ENCODE measurements around the gene GJB5. TPM values are rescaled to one million over a fixed set of nuclear protein-coding genes. Genes with fewer than 3 reads are reported as not detected.
"Not testable (repeated sequence)": the region's sequence is repeated elsewhere in the genome, so short reads cannot be mapped to it uniquely, and the experiment has no call there.

The GJB5 gene
- total RNA-seq, 1 experiment from 2014 or later, result 18.1 TPM

- Histone ChIP-seq H3K27ac (no peak overlapping the region), H4K20me1 (ENCODE audit: insufficient read depth) (no peaks in the 10 kb centered on the region), H3K9me3 (ENCODE audit: insufficient read depth, low read depth) (no peaks in the 10 kb centered on the region), H3K36me3 (ENCODE audit: low read depth) (no peaks in the 10 kb centered on the region), H3K4me2 (no peak overlapping the region), H3F3A (ENCODE audit: insufficient read depth, low read depth) (no peaks in the 10 kb centered on the region), H3K4me1 (replicated peaks; ENCODE audit: insufficient read depth) (no peaks in the 10 kb centered on the region), H3K79me2 (ENCODE audit: low read depth) (no peaks in the 10 kb centered on the region), H3K27me3 (ENCODE audit: insufficient read depth, low read depth) (peaks cover 65% of the 10 kb centered on the region), H3K4me3 (no peak overlapping the region), H3K9me2 (ENCODE audit: insufficient read depth) (no peaks in the 10 kb centered on the region), H2AFZ (no peak overlapping the region)
- TF ChIP-seq, protein P1, sequence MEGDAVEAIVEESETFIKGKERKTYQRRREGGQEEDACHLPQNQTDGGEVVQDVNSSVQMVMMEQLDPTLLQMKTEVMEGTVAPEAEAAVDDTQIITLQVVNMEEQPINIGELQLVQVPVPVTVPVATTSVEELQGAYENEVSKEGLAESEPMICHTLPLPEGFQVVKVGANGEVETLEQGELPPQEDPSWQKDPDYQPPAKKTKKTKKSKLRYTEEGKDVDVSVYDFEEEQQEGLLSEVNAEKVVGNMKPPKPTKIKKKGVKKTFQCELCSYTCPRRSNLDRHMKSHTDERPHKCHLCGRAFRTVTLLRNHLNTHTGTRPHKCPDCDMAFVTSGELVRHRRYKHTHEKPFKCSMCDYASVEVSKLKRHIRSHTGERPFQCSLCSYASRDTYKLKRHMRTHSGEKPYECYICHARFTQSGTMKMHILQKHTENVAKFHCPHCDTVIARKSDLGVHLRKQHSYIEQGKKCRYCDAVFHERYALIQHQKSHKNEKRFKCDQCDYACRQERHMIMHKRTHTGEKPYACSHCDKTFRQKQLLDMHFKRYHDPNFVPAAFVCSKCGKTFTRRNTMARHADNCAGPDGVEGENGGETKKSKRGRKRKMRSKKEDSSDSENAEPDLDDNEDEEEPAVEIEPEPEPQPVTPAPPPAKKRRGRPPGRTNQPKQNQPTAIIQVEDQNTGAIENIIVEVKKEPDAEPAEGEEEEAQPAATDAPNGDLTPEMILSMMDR (conservative IDR thresholded peaks at IDR 0.05), result no peak
- no peak for TF ChIP-seq EZH2 (IDR thresholded peaks at IDR 0.05; ENCODE audit: low read depth)
- ChIA-PET POLR2A (ENCODE audit: unreplicated experiment) (no interaction called here), CTCF (no interaction called here)
- no peak for DNase-seq
- intact Hi-C loops (cut with micrococcal nuclease; ENCODE audit: unreplicated experiment), result no loop called here
- no TSS peak for BruUV-seq (replicated peaks)
Observed at GRCh38 chr1:34730485-34730884, 24.4 kb upstream of the GJB5 start.

DNA sequence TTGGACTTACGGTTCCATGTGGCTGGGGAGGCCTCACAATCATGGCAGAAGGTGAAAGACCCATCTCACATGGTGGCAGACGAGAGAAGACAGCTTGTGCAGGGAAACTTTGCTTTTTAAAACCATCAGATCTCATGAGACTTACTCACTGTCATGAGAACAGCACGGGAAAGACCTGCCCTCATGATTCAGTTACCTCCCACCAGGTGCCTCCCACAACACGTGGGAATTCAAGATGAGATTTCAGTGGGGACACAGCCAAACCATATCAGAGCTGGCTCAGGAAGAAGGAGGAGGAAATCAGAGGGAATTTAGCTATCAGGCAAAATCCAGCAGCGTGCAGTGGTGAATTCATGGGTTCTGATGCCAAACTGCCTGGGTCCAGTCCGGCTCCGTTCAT, 22.0 kb upstream of the GJB5 start:
- POLR2A ChIA-PET (ENCODE audit: unreplicated experiment); CTCF ChIA-PET: not testable (repeated sequence)

GRCh38 chr1:34736692-34737091, 18.2 kb upstream of the GJB5 start:
- no peak overlapping the region for H3K4me3 ChIP-seq
- H3K27me3 ChIP-seq (ENCODE audit: insufficient read depth, low read depth), result peaks cover 25% of the 10 kb centered on the region
- H3K36me3 ChIP-seq (ENCODE audit: low read depth), result no peaks in the 10 kb centered on the region
- no peak overlapping the region for H3K4me2 ChIP-seq
- H3K27ac ChIP-seq, result no peak overlapping the region
- no peak overlapping the region for H2AFZ ChIP-seq
- no peaks in the 10 kb centered on the region for H3K9me2 ChIP-seq (ENCODE audit: insufficient read depth)
- intact Hi-C loops (cut with micrococcal nuclease; ENCODE audit: unreplicated experiment), result no loop called here
- ChIA-PET POLR2A (ENCODE audit: unreplicated experiment) (interaction anchor here (0.6 kb wide), 2 partner anchors 13 to 1068 kb away, joined by 4 to 7 read pairs; no protein-coding TSS in a partner anchor), CTCF (interaction anchor here (0.6 kb wide), 1 partner anchor 249 kb away, joined by 4 read pairs; the partner anchor contains the start of gene TMEM35B)
- no peaks in the 10 kb centered on the region for H3K4me1 ChIP-seq (replicated peaks; ENCODE audit: insufficient read depth)
- TF ChIP-seq EZH2 (IDR thresholded peaks at IDR 0.05; ENCODE audit: low read depth), result no peak
- TF ChIP-seq, protein P1 (conservative IDR thresholded peaks at IDR 0.05), result no peak
- DNase-seq, result no peak
- no TSS peak for BruUV-seq (replicated peaks)
- no peaks in the 10 kb centered on the region for H3K9me3 ChIP-seq (ENCODE audit: insufficient read depth, low read depth)
- no peaks in the 10 kb centered on the region for H3K79me2 ChIP-seq (ENCODE audit: low read depth)
- H4K20me1 ChIP-seq (ENCODE audit: insufficient read depth), result no peaks in the 10 kb centered on the region
- no peaks in the 10 kb centered on the region for H3F3A ChIP-seq (ENCODE audit: insufficient read depth, low read depth)

More for the DNA sequence above, 22.0 kb upstream of the GJB5 start:
- BruUV-seq (replicated peaks); H3K4me2 ChIP-seq; H3K4me1 ChIP-seq (replicated peaks; ENCODE audit: insufficient read depth); H3K4me3 ChIP-seq; DNase-seq; H3K9me2 ChIP-seq (ENCODE audit: insufficient read depth); H3K79me2 ChIP-seq (ENCODE audit: low read depth); H3K27ac ChIP-seq; intact Hi-C loops (cut with micrococcal nuclease; ENCODE audit: unreplicated experiment); H3K36me3 ChIP-seq (ENCODE audit: low read depth); H3F3A ChIP-seq (ENCODE audit: insufficient read depth, low read depth); H4K20me1 ChIP-seq (ENCODE audit: insufficient read depth); H3K9me3 ChIP-seq (ENCODE audit: insufficient read depth, low read depth); H2AFZ ChIP-seq: not testable (repeated sequence)
- H3K27me3 ChIP-seq (ENCODE audit: insufficient read depth, low read depth), result peaks cover 44% of the 10 kb centered on the region

- H3F3A ChIP-seq (ENCODE audit: insufficient read depth, low read depth); DNase-seq; H3K36me3 ChIP-seq (ENCODE audit: low read depth); H3K79me2 ChIP-seq (ENCODE audit: low read depth); H3K4me3 ChIP-seq; intact Hi-C loops (cut with micrococcal nuclease; ENCODE audit: unreplicated experiment); H2AFZ ChIP-seq; H3K9me2 ChIP-seq (ENCODE audit: insufficient read depth); CTCF ChIA-PET; H3K9me3 ChIP-seq (ENCODE audit: insufficient read depth, low read depth); H3K4me1 ChIP-seq (replicated peaks; ENCODE audit: insufficient read depth); H3K4me2 ChIP-seq; BruUV-seq (replicated peaks); H3K27ac ChIP-seq; H4K20me1 ChIP-seq (ENCODE audit: insufficient read depth): not testable (repeated sequence)
- peaks cover 25% of the 10 kb centered on the region for H3K27me3 ChIP-seq (ENCODE audit: insufficient read depth, low read depth)
- POLR2A ChIA-PET (ENCODE audit: unreplicated experiment), result interaction anchor here (0.6 kb wide), 1 partner anchor 14 kb away, joined by 7 read pairs; no protein-coding TSS in a partner anchor
Observed at GRCh38 chr1:34737236-34737635, 17.6 kb upstream of the GJB5 start.
